Brain microvascular endothelial cell (primary cell): ENCODE results near the gene TELO2.

Experiments
- DNase-seq: peaks from one replicate; pipeline ENCODE4 v3.0.0-alpha.2; 2020
- H3K27ac ChIP-seq: fragments of 250-450 bp; sonication (Bioruptor Pico); 2 replicates; pipeline ENCODE4 v1.5.1; 2020; ENCODE audit warnings: mild to moderate bottlenecking, moderate library complexity
- H3K27me3 ChIP-seq: fragments of 250-450 bp; sonication (Bioruptor Pico); replicated peaks from 2 replicates; pipeline ENCODE4 v1.5.1; 2020; ENCODE audit warnings: mild to moderate bottlenecking
- H3K36me3 ChIP-seq: fragments of 250-450 bp; sonication (Bioruptor Pico); replicated peaks from 2 replicates; pipeline ENCODE4 v1.5.1; 2020; ENCODE audit warnings: mild to moderate bottlenecking
- H3K4me3 ChIP-seq: 2 replicates; pipeline ENCODE4 v1.5.1; 2011; ENCODE audit warnings: low read depth, mild to moderate bottlenecking, control low read depth, low read length, moderate library complexity
- in situ Hi-C: cut with HindIII; loops from 2 replicates; pipeline ENCODE4 v1.10.0; 2017; ENCODE audit warnings: low sequenced_read_pairs, low pct_ligation_motif_present
- TF ChIP-seq, protein P1 (sequence below): IDR thresholded peaks from 2 replicates; pipeline ENCODE4 v1.5.1; 2011; ENCODE audit warnings: low read depth, mild to moderate bottlenecking, moderate library complexity, low read length, control low read depth, inconsistent platforms; ENCODE audit errors: missing control alignments

The TELO2 gene

DNA sequence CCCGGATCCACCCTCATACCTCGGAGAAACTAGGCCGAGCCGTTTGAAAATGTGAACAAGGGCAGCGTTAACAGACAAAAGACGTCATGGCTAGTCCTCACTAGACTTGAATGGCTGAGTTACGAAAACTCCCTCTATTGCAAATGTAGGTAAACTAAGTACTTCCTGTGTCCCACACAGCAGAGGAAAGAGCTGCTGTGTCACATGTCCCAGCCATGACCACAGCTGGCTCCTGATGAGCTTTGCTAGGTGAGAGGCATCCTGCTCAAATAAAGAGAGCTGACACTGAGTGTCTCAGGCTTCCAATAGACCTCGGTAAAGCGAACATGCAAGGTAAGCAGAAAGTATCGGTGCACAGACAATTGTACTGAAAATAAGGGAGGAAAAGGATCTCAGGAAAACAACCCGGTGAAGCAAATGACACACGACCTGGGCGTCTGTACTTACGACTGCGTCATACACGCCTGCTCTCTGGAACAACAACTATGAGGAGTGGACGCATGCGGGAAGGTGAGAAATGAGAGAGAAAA lies 66.4 kb downstream of the TELO2 start:
- Histone ChIP-seq H3K27ac (no peak overlapping the region), H3K36me3 (peaks cover 15% of the 10 kb centered on the region), H3K4me3 (no peak overlapping the region), H3K27me3 (no peaks in the 10 kb centered on the region)
- TF ChIP-seq, protein P1, sequence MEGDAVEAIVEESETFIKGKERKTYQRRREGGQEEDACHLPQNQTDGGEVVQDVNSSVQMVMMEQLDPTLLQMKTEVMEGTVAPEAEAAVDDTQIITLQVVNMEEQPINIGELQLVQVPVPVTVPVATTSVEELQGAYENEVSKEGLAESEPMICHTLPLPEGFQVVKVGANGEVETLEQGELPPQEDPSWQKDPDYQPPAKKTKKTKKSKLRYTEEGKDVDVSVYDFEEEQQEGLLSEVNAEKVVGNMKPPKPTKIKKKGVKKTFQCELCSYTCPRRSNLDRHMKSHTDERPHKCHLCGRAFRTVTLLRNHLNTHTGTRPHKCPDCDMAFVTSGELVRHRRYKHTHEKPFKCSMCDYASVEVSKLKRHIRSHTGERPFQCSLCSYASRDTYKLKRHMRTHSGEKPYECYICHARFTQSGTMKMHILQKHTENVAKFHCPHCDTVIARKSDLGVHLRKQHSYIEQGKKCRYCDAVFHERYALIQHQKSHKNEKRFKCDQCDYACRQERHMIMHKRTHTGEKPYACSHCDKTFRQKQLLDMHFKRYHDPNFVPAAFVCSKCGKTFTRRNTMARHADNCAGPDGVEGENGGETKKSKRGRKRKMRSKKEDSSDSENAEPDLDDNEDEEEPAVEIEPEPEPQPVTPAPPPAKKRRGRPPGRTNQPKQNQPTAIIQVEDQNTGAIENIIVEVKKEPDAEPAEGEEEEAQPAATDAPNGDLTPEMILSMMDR = no peak
- in situ Hi-C loops = no loop called here
- DNase-seq = no peak
